HEK293 (cell line): Measurements from ENCODE around the gene PTMA.

ENCODE experiments used
- KLF10 ChIP-seq: fragments of 450-650 bp; IDR thresholded peaks from 2 replicates; pipeline ENCODE4 v1.5.1; 2018; ENCODE audit warnings: missing biosample characterization, mild to moderate bottlenecking, missing genetic modification characterization
- KLF9 ChIP-seq: fragments of 450-650 bp; formaldehyde crosslinking; IDR thresholded peaks from 2 replicates; pipeline ENCODE4 v1.5.1; 2016; ENCODE audit warnings: missing biosample characterization, missing genetic modification characterization, low read depth
- ZBTB1 ChIP-seq: fragments of 450-650 bp; formaldehyde crosslinking; IDR thresholded peaks from 2 replicates; pipeline ENCODE4 v1.5.1; 2016; ENCODE audit warnings: missing biosample characterization, missing genetic modification characterization
- ZEB2 ChIP-seq: fragments of 450-650 bp; formaldehyde crosslinking; IDR thresholded peaks from 2 replicates; pipeline ENCODE4 v1.5.1; 2016; ENCODE audit warnings: missing biosample characterization, missing genetic modification characterization
- ZFP37 ChIP-seq: fragments of 450-650 bp; formaldehyde crosslinking; IDR thresholded peaks from 2 replicates; pipeline ENCODE4 v1.5.1; 2016; ENCODE audit warnings: missing biosample characterization, missing genetic modification characterization
- ZFP41 ChIP-seq: fragments of 450-650 bp; formaldehyde crosslinking; IDR thresholded peaks from 2 replicates; pipeline ENCODE4 v1.5.1; 2016; ENCODE audit warnings: missing biosample characterization, missing genetic modification characterization, borderline replicate concordance
- ZNF23 ChIP-seq: fragments of 450-650 bp; formaldehyde crosslinking; IDR thresholded peaks from 2 replicates; pipeline ENCODE4 v1.5.1; 2016; ENCODE audit warnings: missing biosample characterization, missing genetic modification characterization, borderline replicate concordance
- ZNF24 ChIP-seq: fragments of 450-650 bp; formaldehyde crosslinking; IDR thresholded peaks from 2 replicates; pipeline ENCODE4 v1.5.1; 2016; ENCODE audit warnings: missing biosample characterization, missing genetic modification characterization
- ZNF354C ChIP-seq: fragments of 450-650 bp; formaldehyde crosslinking; IDR thresholded peaks from 2 replicates; pipeline ENCODE4 v1.5.1; 2016; ENCODE audit warnings: missing biosample characterization, missing genetic modification characterization, low read depth, borderline replicate concordance
- ZNF391 ChIP-seq: fragments of 450-650 bp; formaldehyde crosslinking; IDR thresholded peaks from 2 replicates; pipeline ENCODE4 v1.5.1; 2016; ENCODE audit warnings: low read depth, missing biosample characterization, missing genetic modification characterization, borderline replicate concordance
- ZNF423 ChIP-seq: fragments of 450-650 bp; formaldehyde crosslinking; IDR thresholded peaks from 2 replicates; pipeline ENCODE4 v1.5.1; 2016; ENCODE audit warnings: missing biosample characterization, missing genetic modification characterization
- ZNF558 ChIP-seq: fragments of 450-650 bp; formaldehyde crosslinking; IDR thresholded peaks from 2 replicates; pipeline ENCODE4 v1.5.1; 2016; ENCODE audit warnings: missing biosample characterization, missing genetic modification characterization
- ZNF596 ChIP-seq: fragments of 450-650 bp; IDR thresholded peaks from 2 replicates; pipeline ENCODE4 v1.5.0; 2018; ENCODE audit warnings: missing biosample characterization, mild to moderate bottlenecking, missing genetic modification characterization, moderate library complexity
- ZNF624 ChIP-seq: fragments of 450-650 bp; formaldehyde crosslinking; IDR thresholded peaks from 2 replicates; pipeline ENCODE4 v1.5.1; 2017; ENCODE audit warnings: missing biosample characterization, missing genetic modification characterization
- ZNF658 ChIP-seq: fragments of 450-650 bp; formaldehyde crosslinking; IDR thresholded peaks from 2 replicates; pipeline ENCODE4; 2016; ENCODE audit warnings: missing biosample characterization, missing genetic modification characterization
- ZNF660 ChIP-seq: fragments of 450-650 bp; IDR thresholded peaks from 2 replicates; pipeline ENCODE4 v1.5.1; 2018; ENCODE audit warnings: missing biosample characterization, mild to moderate bottlenecking, missing genetic modification characterization
- ZNF776 ChIP-seq: fragments of 450-650 bp; formaldehyde crosslinking; IDR thresholded peaks from 2 replicates; pipeline ENCODE4 v1.5.0; 2017; ENCODE audit warnings: missing biosample characterization, missing genetic modification characterization, borderline replicate concordance
- ZSCAN30 ChIP-seq: fragments of 450-650 bp; IDR thresholded peaks from 2 replicates; pipeline ENCODE4 v1.5.1; 2018; ENCODE audit warnings: missing biosample characterization, mild to moderate bottlenecking, missing genetic modification characterization, moderate library complexity
- TF ChIP-seq, protein P1 (sequence below): fragments of 450-650 bp; formaldehyde crosslinking; IDR thresholded peaks from 2 replicates; pipeline ENCODE4 v1.5.1; 2017; ENCODE audit warnings: missing biosample characterization, missing genetic modification characterization
- TF ChIP-seq, protein P2 (sequence below): fragments of 450-650 bp; formaldehyde crosslinking; IDR thresholded peaks from 2 replicates; pipeline ENCODE4 v1.5.1; 2016; ENCODE audit warnings: missing biosample characterization, missing genetic modification characterization
- TF ChIP-seq, protein P3 (sequence below): fragments of 450-650 bp; formaldehyde crosslinking; IDR thresholded peaks from 2 replicates; pipeline ENCODE4 v1.5.1; 2016; ENCODE audit warnings: missing biosample characterization, missing genetic modification characterization
- TF ChIP-seq, protein P4 (sequence below): fragments of 450-650 bp; formaldehyde crosslinking; optimal IDR thresholded peaks from 2 replicates; pipeline ENCODE3; 2016; ENCODE audit warnings: missing biosample characterization, mild to moderate bottlenecking, missing genetic modification characterization
- TF ChIP-seq, protein P5 (sequence below): fragments of 450-650 bp; formaldehyde crosslinking; IDR thresholded peaks from 2 replicates; pipeline ENCODE4; 2016; ENCODE audit warnings: missing biosample characterization, missing genetic modification characterization
- TF ChIP-seq, protein P6 (sequence below): fragments of 450-650 bp; formaldehyde crosslinking; IDR thresholded peaks from 2 replicates; pipeline ENCODE4 v1.5.1; 2017; ENCODE audit warnings: missing biosample characterization, missing genetic modification characterization
- TF ChIP-seq, protein P7 (sequence below): fragments of 450-650 bp; formaldehyde crosslinking; IDR thresholded peaks from 2 replicates; pipeline ENCODE4 v1.5.1; 2016; ENCODE audit warnings: missing biosample characterization, missing genetic modification characterization

The PTMA gene

DNA sequence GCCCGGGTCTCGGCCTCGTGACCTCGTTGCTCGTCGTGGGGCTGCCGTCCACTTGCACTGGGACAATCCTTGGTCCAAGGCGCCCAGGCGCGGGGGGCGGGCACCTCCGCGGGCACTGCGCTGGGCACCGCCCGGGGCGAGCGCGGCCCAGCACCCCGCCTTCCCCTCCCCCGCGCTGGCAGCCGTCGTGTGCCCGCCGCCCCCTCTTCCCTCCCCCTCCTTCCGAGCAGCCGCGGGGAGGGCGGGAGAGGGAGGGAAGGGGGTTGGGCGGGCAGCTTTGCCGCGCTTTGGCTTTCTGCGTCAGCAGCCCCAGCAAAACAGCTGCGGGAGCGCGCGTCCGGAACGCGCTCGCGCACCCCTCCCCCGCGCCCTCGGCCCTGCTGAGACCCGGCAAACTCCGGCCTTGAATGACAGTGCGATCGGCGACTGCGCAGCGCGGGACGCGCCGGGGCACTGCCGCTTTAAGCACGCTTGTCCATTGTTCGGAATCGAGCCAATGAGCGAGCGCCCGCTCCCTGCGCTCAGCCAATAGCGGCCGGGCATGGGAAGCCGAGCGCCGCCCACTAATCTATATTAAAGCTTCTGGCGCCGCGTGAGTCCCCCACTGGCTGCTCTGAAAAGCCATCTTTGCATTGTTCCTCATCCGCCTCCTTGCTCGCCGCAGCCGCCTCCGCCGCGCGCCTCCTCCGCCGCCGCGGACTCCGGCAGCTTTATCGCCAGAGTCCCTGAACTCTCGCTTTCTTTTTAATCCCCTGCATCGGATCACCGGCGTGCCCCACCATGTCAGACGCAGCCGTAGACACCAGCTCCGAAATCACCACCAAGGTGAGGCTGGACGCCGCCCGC is at the start of gene PTMA (continued):
- TF ChIP-seq, protein P1, sequence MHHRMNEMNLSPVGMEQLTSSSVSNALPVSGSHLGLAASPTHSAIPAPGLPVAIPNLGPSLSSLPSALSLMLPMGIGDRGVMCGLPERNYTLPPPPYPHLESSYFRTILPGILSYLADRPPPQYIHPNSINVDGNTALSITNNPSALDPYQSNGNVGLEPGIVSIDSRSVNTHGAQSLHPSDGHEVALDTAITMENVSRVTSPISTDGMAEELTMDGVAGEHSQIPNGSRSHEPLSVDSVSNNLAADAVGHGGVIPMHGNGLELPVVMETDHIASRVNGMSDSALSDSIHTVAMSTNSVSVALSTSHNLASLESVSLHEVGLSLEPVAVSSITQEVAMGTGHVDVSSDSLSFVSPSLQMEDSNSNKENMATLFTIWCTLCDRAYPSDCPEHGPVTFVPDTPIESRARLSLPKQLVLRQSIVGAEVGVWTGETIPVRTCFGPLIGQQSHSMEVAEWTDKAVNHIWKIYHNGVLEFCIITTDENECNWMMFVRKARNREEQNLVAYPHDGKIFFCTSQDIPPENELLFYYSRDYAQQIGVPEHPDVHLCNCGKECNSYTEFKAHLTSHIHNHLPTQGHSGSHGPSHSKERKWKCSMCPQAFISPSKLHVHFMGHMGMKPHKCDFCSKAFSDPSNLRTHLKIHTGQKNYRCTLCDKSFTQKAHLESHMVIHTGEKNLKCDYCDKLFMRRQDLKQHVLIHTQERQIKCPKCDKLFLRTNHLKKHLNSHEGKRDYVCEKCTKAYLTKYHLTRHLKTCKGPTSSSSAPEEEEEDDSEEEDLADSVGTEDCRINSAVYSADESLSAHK: 0 out of 2 replicates have a peak, but pooled peaks have one; percentile 13
- TF ChIP-seq ZNF423 (tag by site-specific recombination): peak; percentile 42; the same call in 1 of the 2 replicates
- TF ChIP-seq, protein P2, sequence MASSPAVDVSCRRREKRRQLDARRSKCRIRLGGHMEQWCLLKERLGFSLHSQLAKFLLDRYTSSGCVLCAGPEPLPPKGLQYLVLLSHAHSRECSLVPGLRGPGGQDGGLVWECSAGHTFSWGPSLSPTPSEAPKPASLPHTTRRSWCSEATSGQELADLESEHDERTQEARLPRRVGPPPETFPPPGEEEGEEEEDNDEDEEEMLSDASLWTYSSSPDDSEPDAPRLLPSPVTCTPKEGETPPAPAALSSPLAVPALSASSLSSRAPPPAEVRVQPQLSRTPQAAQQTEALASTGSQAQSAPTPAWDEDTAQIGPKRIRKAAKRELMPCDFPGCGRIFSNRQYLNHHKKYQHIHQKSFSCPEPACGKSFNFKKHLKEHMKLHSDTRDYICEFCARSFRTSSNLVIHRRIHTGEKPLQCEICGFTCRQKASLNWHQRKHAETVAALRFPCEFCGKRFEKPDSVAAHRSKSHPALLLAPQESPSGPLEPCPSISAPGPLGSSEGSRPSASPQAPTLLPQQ (tag by site-specific recombination): peak; percentile 99
- peak; percentile 5; the same call in 1 of the 2 replicates for TF ChIP-seq ZNF24 (tag by site-specific recombination)
- TF ChIP-seq ZFP41: no peak
- TF ChIP-seq ZNF658 (tag by site-specific recombination): no peak
- peak; percentile 22 for TF ChIP-seq ZNF391 (tag by site-specific recombination)
- TF ChIP-seq, protein P3, sequence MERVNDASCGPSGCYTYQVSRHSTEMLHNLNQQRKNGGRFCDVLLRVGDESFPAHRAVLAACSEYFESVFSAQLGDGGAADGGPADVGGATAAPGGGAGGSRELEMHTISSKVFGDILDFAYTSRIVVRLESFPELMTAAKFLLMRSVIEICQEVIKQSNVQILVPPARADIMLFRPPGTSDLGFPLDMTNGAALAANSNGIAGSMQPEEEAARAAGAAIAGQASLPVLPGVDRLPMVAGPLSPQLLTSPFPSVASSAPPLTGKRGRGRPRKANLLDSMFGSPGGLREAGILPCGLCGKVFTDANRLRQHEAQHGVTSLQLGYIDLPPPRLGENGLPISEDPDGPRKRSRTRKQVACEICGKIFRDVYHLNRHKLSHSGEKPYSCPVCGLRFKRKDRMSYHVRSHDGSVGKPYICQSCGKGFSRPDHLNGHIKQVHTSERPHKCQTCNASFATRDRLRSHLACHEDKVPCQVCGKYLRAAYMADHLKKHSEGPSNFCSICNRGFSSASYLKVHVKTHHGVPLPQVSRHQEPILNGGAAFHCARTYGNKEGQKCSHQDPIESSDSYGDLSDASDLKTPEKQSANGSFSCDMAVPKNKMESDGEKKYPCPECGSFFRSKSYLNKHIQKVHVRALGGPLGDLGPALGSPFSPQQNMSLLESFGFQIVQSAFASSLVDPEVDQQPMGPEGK (tag by site-specific recombination): peak; percentile 89
- no peak for TF ChIP-seq ZNF776 (tag by site-specific recombination)
- TF ChIP-seq KLF9 (tag by site-specific recombination): peak; percentile 73; the same call in 1 of the 2 replicates
- TF ChIP-seq, protein P4, sequence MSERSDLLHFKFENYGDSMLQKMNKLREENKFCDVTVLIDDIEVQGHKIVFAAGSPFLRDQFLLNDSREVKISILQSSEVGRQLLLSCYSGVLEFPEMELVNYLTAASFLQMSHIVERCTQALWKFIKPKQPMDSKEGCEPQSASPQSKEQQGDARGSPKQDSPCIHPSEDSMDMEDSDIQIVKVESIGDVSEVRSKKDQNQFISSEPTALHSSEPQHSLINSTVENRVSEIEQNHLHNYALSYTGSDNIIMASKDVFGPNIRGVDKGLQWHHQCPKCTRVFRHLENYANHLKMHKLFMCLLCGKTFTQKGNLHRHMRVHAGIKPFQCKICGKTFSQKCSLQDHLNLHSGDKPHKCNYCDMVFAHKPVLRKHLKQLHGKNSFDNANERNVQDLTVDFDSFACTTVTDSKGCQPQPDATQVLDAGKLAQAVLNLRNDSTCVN (tag by site-specific recombination): peak; percentile 97
- no peak for TF ChIP-seq ZBTB1 (tag by site-specific recombination)
- TF ChIP-seq ZNF596 (tag by site-specific recombination): 0 out of 2 replicates have a peak, but pooled peaks have one; percentile 26
- TF ChIP-seq, protein P5, sequence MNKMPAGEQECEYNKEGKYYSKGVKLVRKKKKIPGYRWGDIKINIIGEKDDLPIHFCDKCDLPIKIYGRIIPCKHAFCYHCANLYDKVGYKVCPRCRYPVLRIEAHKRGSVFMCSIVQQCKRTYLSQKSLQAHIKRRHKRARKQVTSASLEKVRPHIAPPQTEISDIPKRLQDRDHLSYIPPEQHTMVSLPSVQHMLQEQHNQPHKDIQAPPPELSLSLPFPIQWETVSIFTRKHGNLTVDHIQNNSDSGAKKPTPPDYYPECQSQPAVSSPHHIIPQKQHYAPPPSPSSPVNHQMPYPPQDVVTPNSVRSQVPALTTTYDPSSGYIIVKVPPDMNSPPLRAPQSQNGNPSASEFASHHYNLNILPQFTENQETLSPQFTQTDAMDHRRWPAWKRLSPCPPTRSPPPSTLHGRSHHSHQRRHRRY (tag by site-specific recombination): no peak
- TF ChIP-seq ZNF660 (tag by site-specific recombination): peak; percentile 35
- TF ChIP-seq ZEB2 (tag by site-specific recombination): peak; percentile 81; the same call in 1 of the 2 replicates
- TF ChIP-seq, protein P6, sequence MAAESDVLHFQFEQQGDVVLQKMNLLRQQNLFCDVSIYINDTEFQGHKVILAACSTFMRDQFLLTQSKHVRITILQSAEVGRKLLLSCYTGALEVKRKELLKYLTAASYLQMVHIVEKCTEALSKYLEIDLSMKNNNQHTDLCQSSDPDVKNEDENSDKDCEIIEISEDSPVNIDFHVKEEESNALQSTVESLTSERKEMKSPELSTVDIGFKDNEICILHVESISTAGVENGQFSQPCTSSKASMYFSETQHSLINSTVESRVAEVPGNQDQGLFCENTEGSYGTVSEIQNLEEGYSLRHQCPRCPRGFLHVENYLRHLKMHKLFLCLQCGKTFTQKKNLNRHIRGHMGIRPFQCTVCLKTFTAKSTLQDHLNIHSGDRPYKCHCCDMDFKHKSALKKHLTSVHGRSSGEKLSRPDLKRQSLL: no peak
- no peak for TF ChIP-seq ZNF23 (tag by site-specific recombination)
- 0 out of 2 replicates have a peak, but pooled peaks have one; percentile 33 for TF ChIP-seq ZNF624 (tag by site-specific recombination)
- peak; percentile 70; the same call in 1 of the 2 replicates for TF ChIP-seq KLF10
- TF ChIP-seq, protein P7, sequence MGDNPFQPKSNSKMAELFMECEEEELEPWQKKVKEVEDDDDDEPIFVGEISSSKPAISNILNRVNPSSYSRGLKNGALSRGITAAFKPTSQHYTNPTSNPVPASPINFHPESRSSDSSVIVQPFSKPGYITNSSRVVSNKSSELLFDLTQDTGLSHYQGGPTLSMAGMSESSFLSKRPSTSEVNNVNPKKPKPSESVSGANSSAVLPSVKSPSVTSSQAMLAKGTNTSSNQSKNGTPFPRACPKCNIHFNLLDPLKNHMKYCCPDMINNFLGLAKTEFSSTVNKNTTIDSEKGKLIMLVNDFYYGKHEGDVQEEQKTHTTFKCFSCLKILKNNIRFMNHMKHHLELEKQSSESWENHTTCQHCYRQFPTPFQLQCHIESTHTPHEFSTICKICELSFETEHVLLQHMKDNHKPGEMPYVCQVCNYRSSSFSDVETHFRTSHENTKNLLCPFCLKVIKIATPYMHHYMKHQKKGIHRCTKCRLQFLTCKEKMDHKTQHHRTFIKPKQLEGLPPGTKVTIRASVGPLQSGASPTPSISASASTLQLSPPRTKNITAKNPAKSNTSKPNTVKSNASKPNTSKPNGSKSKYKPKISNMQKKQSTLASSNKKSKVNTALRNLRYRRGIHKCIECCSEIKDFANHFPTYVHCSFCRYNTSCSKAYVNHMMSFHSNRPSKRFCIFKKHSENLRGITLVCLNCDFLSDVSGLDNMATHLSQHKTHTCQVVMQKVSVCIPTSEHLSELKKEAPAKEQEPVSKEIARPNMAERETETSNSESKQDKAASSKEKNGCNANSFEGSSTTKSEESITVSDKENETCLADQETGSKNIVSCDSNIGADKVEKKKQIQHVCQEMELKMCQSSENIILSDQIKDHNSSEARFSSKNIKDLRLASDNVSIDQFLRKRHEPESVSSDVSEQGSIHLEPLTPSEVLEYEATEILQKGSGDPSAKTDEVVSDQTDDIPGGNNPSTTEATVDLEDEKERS: no peak
- peak; percentile 41; the same call in 1 of the 2 replicates for TF ChIP-seq ZSCAN30 (tag by site-specific recombination)
- peak; percentile 89; the same call in 1 of the 2 replicates for TF ChIP-seq ZFP37 (tag by site-specific recombination)
- no peak for TF ChIP-seq ZNF558
- no peak for TF ChIP-seq ZNF354C (tag by site-specific recombination)
